CD4-positive, alpha-beta T cell treated with Interferon gamma for 1 hour (primary cell): ENCODE data around the gene PTPRA.
A peak's percentile ranks its signal among the peaks of the same experiment; 100 is the strongest.

ENCODE experiments used
- DNase-seq: peaks from one replicate; pipeline ENCODE4 v3.0.0-alpha.2; 2020

Gene PTPRA

DNA sequence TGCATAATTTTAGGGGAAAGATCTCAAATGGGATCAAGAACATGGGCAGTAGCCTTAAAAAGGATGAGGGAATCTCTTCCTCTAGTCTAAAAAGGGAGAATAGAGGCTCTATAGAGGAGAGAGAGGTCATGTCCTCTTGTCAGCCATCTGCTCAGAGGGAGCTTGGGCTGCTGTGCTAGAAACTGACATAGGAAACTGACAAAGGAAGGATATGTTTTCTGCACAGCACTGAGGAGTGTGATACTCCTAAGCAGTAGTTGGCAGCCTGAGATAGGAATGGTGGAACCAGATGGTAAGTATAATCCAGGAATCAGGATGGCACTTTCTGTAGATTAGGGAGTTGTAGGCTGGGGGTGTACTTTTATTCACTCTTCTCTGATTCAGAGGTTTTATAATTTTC is 59.2 kb downstream of the PTPRA start:
- no peak for DNase-seq

- no peak for DNase-seq
Measured at GRCh38 chr20:2937902-2938301, 64.6 kb downstream of the PTPRA start.

DNA sequence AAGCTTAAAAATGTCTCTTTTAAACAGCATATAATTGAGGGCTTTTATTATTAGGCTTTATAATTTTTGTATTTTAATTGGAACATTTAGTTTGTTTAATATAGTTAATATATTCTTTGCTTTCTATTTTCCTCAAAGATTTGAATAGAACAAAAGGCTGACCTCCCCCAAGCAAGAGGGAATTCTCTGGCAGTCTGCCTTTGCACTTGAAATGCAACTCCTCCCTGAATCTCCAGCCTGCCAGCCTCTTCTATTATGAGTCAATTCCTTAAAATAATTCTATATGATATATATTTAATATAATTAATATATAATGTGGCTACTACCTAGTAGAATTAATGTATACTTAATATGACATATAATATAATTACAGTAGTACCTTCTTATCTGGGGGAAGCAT is 69.2 kb downstream of the PTPRA start:
- no peak for DNase-seq

DNA sequence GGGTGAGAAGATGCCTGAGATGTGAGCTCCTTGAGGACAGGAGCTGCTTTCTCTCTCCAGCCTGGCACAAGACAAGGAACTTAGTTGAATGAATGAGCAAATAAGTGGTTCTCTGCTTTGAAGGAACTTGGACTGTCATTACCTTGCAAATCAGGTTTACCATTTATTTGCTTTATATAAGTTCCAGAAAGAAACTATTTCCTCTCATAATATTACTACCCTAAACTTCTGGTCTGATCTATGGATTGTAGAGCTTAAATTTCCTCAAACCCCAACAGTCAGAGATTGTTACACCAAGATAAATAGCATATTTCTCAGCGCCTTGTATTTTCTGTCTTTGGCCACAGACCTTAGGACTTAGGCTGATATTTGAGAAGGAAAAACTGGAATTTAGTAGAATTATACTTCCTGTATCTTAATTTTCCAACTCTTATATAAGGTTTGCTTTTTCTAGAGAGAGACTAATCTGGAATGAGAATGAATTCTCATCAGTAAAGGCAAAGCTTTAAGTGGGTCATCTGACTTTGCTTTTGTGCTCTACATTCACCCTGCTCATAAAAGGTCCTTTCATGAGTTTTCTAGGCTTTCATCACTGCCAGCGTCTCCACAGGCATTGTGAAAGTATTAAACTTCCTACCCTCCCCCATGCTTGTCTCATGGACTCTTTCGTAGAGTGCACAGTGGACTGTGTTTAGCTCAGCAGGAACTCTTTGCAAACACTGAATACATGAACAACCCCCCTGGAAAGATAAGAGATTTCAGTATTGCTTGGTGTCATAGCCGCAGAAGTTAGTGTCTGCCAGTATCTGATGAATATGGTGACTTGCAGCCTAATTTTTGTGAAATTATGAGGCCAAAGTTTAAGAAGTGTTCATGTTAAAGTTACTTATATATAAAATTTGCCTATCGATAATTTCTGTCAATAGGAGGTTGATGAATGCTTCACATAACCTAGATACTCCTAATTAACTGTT is 74.0 kb downstream of the PTPRA start:
- no peak for DNase-seq

GRCh38 chr20:2948968-2949367 is 75.7 kb downstream of the PTPRA start:
- DNase-seq, result no peak

- no peak for DNase-seq
Measured at GRCh38 chr20:2952766-2953165, 79.5 kb downstream of the PTPRA start.

DNA sequence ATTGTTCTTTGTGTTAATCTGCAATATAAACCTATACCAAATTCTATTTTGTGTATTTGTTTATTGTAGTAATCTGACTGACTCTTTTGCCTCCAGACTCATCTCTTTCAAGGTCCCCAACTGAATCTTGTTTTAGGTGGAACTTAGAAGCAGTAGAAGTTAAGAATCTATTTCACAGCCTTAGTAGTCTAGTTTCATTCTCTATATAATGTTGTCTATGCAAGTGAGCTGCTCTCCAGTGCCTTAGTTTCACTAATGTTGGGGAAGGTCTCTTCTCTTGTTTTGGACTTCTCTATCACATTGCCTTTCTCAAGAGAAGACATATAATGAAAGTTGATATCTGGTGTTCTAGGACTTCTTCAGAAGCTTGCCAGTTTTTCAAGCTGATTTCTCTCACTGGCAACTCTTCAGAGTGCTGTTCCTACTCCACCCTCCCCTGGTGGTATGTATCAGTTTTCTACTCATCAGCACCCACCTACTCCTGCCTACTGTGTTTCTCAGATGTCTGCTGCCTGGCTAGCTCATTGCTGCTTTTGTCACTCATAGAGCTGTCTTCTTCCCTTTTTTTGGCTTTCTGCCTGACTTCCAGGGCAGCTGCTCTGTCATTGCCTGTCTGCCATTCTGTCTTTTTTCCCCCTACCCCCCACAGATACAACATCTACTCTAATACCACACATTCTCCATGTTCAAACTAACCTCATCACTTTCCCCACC is 82.1 kb downstream of the PTPRA start:
- DNase-seq, result no peak

DNA sequence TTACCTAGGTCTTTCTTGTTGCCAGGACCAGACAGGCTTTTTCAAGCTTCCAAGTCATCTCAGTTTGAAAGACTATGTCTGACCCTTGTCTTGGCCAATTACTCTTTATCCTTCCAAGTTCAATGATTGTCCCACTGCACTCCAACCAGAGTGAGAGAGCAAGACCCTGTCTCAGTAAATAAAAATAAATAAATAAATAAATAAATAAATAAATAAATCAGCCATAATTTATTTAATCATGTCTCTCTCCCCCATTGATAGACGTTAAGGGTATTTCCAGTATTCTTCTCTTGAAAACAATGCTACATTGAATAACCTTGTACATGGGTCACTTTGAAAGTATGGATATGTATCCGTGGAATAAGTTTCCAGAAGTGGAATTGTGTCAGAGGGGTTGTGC is 83.2 kb downstream of the PTPRA start:
- DNase-seq, result no peak

DNA sequence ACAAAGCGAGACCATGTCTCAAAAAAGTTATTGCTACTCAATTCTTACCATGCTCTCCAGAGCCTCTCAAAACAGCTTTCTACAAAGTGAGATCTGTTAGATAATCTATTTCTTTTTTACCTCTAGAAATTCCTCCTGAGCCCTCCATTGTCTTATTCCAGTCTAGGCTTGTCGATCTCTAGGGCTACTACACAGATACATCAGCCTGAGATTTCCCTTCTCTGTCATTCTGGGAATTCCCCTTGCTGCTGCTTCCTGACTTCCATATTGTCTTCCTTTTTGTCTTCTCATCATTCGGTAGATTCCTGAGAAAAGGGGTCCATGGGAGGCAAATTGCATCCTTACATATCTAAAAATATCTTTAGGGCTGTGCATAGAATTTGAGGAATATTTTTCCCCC is 94.6 kb downstream of the PTPRA start:
- DNase-seq, result no peak

GRCh38 chr20:2972126-2972525 is 98.8 kb downstream of the PTPRA start:
- DNase-seq, result no peak

DNA sequence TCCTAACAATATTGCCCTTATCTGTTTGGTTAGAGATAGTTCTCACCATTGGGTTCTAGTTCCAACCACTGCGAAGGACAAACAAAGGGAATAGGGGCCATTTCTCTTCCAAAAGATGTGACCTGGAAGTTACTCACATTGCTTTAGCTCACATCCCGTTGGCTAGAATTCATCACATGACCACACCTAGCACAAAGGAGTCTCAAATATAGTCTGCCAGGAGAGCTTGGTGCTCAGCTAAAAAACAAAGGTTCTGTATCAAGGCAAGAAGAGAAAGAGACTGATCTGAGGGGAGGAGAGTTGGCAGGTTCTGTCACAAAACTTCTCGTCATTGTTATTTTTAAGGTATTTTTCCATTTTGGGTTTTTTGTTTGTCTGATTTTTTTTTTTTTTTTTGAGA is 100.3 kb downstream of the PTPRA start:
- DNase-seq, result no peak

GRCh38 chr20:2978519-2978918 is 105.2 kb downstream of the PTPRA start:
- no peak for DNase-seq

GRCh38 chr20:2981646-2982045 is 108.4 kb downstream of the PTPRA start:
- no peak for DNase-seq

GRCh38 chr20:2983508-2983907 is 110.2 kb downstream of the PTPRA start:
- DNase-seq, result no peak

GRCh38 chr20:2984028-2984501 is 110.8 kb downstream of the PTPRA start:
- no peak for DNase-seq

- DNase-seq, result no peak
Measured at GRCh38 chr20:2984956-2985661, 111.8 kb downstream of the PTPRA start.

- peak; percentile 29 for DNase-seq
Measured at GRCh38 chr20:2986466-2986865, 113.2 kb downstream of the PTPRA start.

GRCh38 chr20:2987861-2988260 is 114.6 kb downstream of the PTPRA start:
- no peak for DNase-seq

DNA sequence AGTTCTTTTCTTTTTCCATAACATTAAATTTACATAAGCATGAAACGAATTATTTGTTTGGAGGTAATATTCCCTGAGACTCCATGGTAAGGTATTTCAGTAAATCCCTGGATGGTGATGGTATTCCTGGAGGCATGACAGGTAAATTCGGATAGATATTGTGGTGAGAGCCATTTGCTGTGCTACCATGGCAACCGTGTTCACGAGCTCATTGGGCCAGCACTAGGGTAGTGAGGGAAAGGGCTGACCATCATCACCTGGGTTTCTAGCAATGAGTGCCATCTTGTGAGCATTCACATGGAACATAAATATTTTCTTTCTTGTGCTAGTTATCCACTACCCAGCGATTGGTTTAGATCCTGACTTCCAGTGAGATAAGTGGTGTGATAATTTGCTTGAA is 118.3 kb downstream of the PTPRA start:
- DNase-seq, result no peak

GRCh38 chr20:2993250-2993649 is 120.0 kb downstream of the PTPRA start:
- DNase-seq, result no peak

- DNase-seq, result no peak
Measured at GRCh38 chr20:2995796-2996195, 122.5 kb downstream of the PTPRA start.

- DNase-seq, result no peak
Measured at GRCh38 chr20:2998728-2999127, 125.4 kb downstream of the PTPRA start.

- no peak for DNase-seq
Measured at GRCh38 chr20:3000852-3001523, 127.7 kb downstream of the PTPRA start.
